Measurements from ENCODE around the gene CNN1. TPM values are rescaled to one million over a fixed set of nuclear protein-coding genes. Genes with fewer than 3 reads are reported as not detected.

CNN1 gene
- total and polyA plus RNA-seq, 2 of the 8 experiments (the other 6 are each of a cell fraction or from before 2014, with no cell fraction given): 29.8 to 50.8 TPM

GRCh38 chr19:11594084-11594483, 55.4 kb downstream of the CNN1 start:
- CTCF ChIA-PET (ENCODE audit: partially characterized antibody): interaction anchor here (1.0 kb wide), 1 partner anchor 33 kb away, joined by 3 read pairs; no protein-coding TSS in a partner anchor
- no peak overlapping the region for H4K5ac ChIP-seq (ENCODE audit: insufficient read length, low read depth, low read length)

More at GRCh38 chr19:11594084-11594483, 55.4 kb downstream of the CNN1 start:
- Histone ChIP-seq H3K14ac (ENCODE audit: insufficient read length) (no peak overlapping the region), H3K79me2 (ENCODE audit: control insufficient read depth in 1 of 2, insufficient read depth in 2 of 2, low read length in 2 of 2) (peaks cover under 1 to 15% of the 10 kb centered on the region in 2 experiments; a peak in 3 of 4 replicates), H2BK120ac (replicated peaks; ENCODE audit: low read depth, low read length) (no peak overlapping the region), H3K27me3 (replicated peaks in 1 of 4; ENCODE audit: control insufficient read depth in 3 of 4, extremely low read depth in 1 of 4, insufficient read depth in 3 of 4, low read length in 3 of 4) (no peaks in the 10 kb centered on the region), H4K91ac (replicated peaks; ENCODE audit: insufficient read length, low read length) (no peak overlapping the region), H2AFZ (ENCODE audit: low read length) (no peak overlapping the region), H3K36me3 (ENCODE audit: control insufficient read depth in 2 of 4, insufficient read depth in 4 of 4, low read length in 3 of 4) (peaks cover 0 to 2% (median 0%) of the 10 kb centered on the region in 4 experiments; a peak in 2 of 8 replicates), H2BK12ac (ENCODE audit: low read depth, low read length) (no peak overlapping the region), H3K23ac (ENCODE audit: insufficient read length) (no peak overlapping the region), H3K4me2 (ENCODE audit: insufficient read depth in 1 of 2, low read depth in 2 of 2, low read length in 2 of 2) (no peak overlapping the region), H3K18ac (ENCODE audit: extremely low read depth, low read length) (no peak overlapping the region), H2BK5ac (ENCODE audit: low read depth, low read length) (no peak overlapping the region), H2BK20ac (ENCODE audit: low read length) (no peak overlapping the region), H2BK15ac (ENCODE audit: low read length) (no peak overlapping the region), H3K4me1 (replicated peaks in 1 of 4; ENCODE audit: control insufficient read depth in 3 of 4, insufficient read depth in 4 of 4, low read length in 3 of 4) (no peaks in the 10 kb centered on the region; a peak in 1 of 7 replicates), H3K4me3 (ENCODE audit: extremely low read depth in 1 of 4, insufficient read depth in 2 of 4, low read depth in 3 of 4, low read length in 4 of 4) (no peak overlapping the region), H3K27ac (ENCODE audit: low read depth, low read length) (no peak overlapping the region), H3K9ac (replicated peaks in 1 of 4; ENCODE audit: extremely low read depth in 1 of 4, low read depth in 3 of 4, low read length in 3 of 4) (no peak overlapping the region), H4K20me1 (replicated peaks in 1 of 2; ENCODE audit: control insufficient read depth in 1 of 2, insufficient read depth in 2 of 2, low read length in 2 of 2) (no peaks in the 10 kb centered on the region), H3K9me3 (ENCODE audit: insufficient read depth in 2 of 2, low read depth in 1 of 2, low read length in 1 of 2) (no peaks in the 10 kb centered on the region), H4K8ac (ENCODE audit: extremely low read depth, insufficient read depth, low read length) (no peak overlapping the region), H2AK5ac (ENCODE audit: low read depth, low read length) (no peak overlapping the region), H3K4ac (replicated peaks; ENCODE audit: insufficient read length, low read depth, low read length) (no peak overlapping the region), H3K79me1 (ENCODE audit: low read depth, low read length) (no peaks in the 10 kb centered on the region; the same call in 1 of the 2 replicates), H3K23me2 (ENCODE audit: low read depth, low read length) (no peaks in the 10 kb centered on the region; the same call in 1 of the 2 replicates), H3K56ac (replicated peaks; ENCODE audit: insufficient read length, low read depth, low read length) (no peak overlapping the region)
- POLR2A ChIA-PET (ENCODE audit: partially characterized antibody): interaction anchor here (1.4 kb wide), 2 partner anchors 15 to 35 kb away, joined by 4 to 6 read pairs; partner anchors contain the start of gene ELOF1
- TF ChIP-seq RBBP5 (IDR thresholded peaks at IDR 0.05; ENCODE audit: borderline replicate concordance, low read depth, low read length): no peak
- no peak for TF ChIP-seq ZNF274 (IDR thresholded peaks at IDR 0.05; ENCODE audit: borderline replicate concordance, extremely low read depth, low read length)
- no peak for TF ChIP-seq RXRA (IDR thresholded peaks at IDR 0.05; ENCODE audit: insufficient read depth, low read depth, low read length)
- no peak for TF ChIP-seq EP300 (IDR thresholded peaks at IDR 0.05; ENCODE audit: borderline replicate concordance in 1 of 2, low read depth in 2 of 2, low read length in 2 of 2)
- TF ChIP-seq BACH1 (IDR thresholded peaks at IDR 0.05; ENCODE audit: low read length): no peak
- TF ChIP-seq KDM4A (IDR thresholded peaks at IDR 0.05; ENCODE audit: low read depth, low read length, severe bottlenecking): no peak
- TF ChIP-seq RFX5 (IDR thresholded peaks at IDR 0.05; ENCODE audit: borderline replicate concordance, low read depth, low read length): no peak
- no peak for TF ChIP-seq CHD1 (IDR thresholded peaks at IDR 0.05; ENCODE audit: low read depth, low read length)
- no peak for TF ChIP-seq CEBPB (IDR thresholded peaks at IDR 0.05; ENCODE audit: low read depth, low read length)
- 79% methylated on average over 4 of the region's 4 CpGs; no CpG with 5 or more reads in 1 of the 2 experiments for WGBS, 2 experiments (ENCODE audit: extremely low coverage in 1 of 2, insufficient coverage in 1 of 2, insufficient read length in 1 of 2, insufficient replicate concordance in 2 of 2, low coverage in 1 of 2, low lambda C conversion rate in 2 of 2, missing lambda C conversion rate in 1 of 2)
- no peak for DNase-seq (ENCODE audit: low read depth in 1 of 2, low spot score in 2 of 2)
- no peak for FAIRE-seq
